ENCODE results near the gene PDE6H.

PDE6H gene

GRCh38 chr12:14999695-15000365, 27.0 kb downstream of the PDE6H start:
- no peak for DNase-seq (ENCODE audit: low read depth in 3 of 3, low spot score in 1 of 3)

GRCh38 chr12:15000575-15000974, 27.7 kb downstream of the PDE6H start:
- DNase-seq (ENCODE audit: low read depth in 3 of 3, low spot score in 1 of 3) = no peak

- no peak for DNase-seq (ENCODE audit: low read depth in 3 of 3, low spot score in 1 of 3)
These were observed 29.0 kb downstream of the PDE6H start for GRCh38 chr12:15001733-15002382.

GRCh38 chr12:15004421-15004820, 31.6 kb downstream of the PDE6H start:
- DNase-seq (ENCODE audit: low read depth in 3 of 3, low spot score in 1 of 3) = no peak

- DNase-seq (ENCODE audit: low read depth in 3 of 3, low spot score in 1 of 3) = no peak
These were observed 32.2 kb downstream of the PDE6H start for GRCh38 chr12:15005064-15005463.

- DNase-seq (ENCODE audit: low read depth in 3 of 3, low spot score in 1 of 3) = no peak
These were observed 34.7 kb downstream of the PDE6H start for GRCh38 chr12:15007551-15007950.

GRCh38 chr12:15011162-15011561, 38.3 kb downstream of the PDE6H start:
- DNase-seq (ENCODE audit: low read depth in 3 of 3, low spot score in 1 of 3) = no peak

GRCh38 chr12:15013634-15014179, 40.9 kb downstream of the PDE6H start:
- no peak for DNase-seq (ENCODE audit: low read depth in 3 of 3, low spot score in 1 of 3)

GRCh38 chr12:15014708-15015107, 41.9 kb downstream of the PDE6H start:
- DNase-seq (ENCODE audit: low read depth in 3 of 3, low spot score in 1 of 3) = no peak

GRCh38 chr12:15015121-15015520, 42.3 kb downstream of the PDE6H start:
- no peak for DNase-seq (ENCODE audit: low read depth in 3 of 3, low spot score in 1 of 3)

GRCh38 chr12:15020156-15020555, 47.3 kb downstream of the PDE6H start:
- DNase-seq (ENCODE audit: low read depth in 3 of 3, low spot score in 1 of 3) = no peak

Data from stimulated activated CD4-positive, alpha-beta T cell treated with anti-CD3 and anti-CD28 coated beads, TNF-alpha, amount 100 ng/mL, for 1 hour (primary cell).